GM21390 (cell line): ENCODE results near the gene FKBP4.
A peak's percentile ranks its signal among the peaks of the same experiment; 100 is the strongest.

Experiments
- ATAC-seq: cut with Tn5 transposase; IDR thresholded peaks from one replicate; pipeline ENCODE4 v1.9.1; 2021; ENCODE audit not compliant: unreplicated experiment

FKBP4 gene

GRCh38 chr12:2812290-2813213 is 17.8 kb downstream of the FKBP4 start, which contains the start of gene ITFG2:
TSS of gene ITFG2 (plus strand) at chr12:2812668. CDS start at chr12:2812761, 93 bp downstream.
- peak; percentile 96 for ATAC-seq

- ATAC-seq = peak; percentile 32
Observed at GRCh38 chr12:2813214-2814185, 18.7 kb downstream of the FKBP4 start.

- no peak for ATAC-seq
Observed at GRCh38 chr12:2819810-2820209, 25.0 kb downstream of the FKBP4 start.

GRCh38 chr12:2820432-2820831 is 25.7 kb downstream of the FKBP4 start:
- ATAC-seq = no peak

- no peak for ATAC-seq
Observed at GRCh38 chr12:2823483-2823882, 28.7 kb downstream of the FKBP4 start.

- ATAC-seq = no peak
Observed at GRCh38 chr12:2824541-2824940, 29.8 kb downstream of the FKBP4 start.

GRCh38 chr12:2825132-2825531 is 30.4 kb downstream of the FKBP4 start:
- no peak for ATAC-seq

GRCh38 chr12:2826036-2826435 is 31.3 kb downstream of the FKBP4 start:
- no peak for ATAC-seq

GRCh38 chr12:2826721-2827515 is 32.1 kb downstream of the FKBP4 start:
- ATAC-seq = no peak

- no peak for ATAC-seq
Observed at GRCh38 chr12:2829275-2829674, 34.5 kb downstream of the FKBP4 start.

- no peak for ATAC-seq
Observed at GRCh38 chr12:2832550-2833127, 37.9 kb downstream of the FKBP4 start.

GRCh38 chr12:2833327-2833726 is 38.6 kb downstream of the FKBP4 start:
- no peak for ATAC-seq

- no peak for ATAC-seq
Observed at GRCh38 chr12:2833810-2834209, 39.0 kb downstream of the FKBP4 start.

- ATAC-seq = no peak
Observed at GRCh38 chr12:2834581-2835491, 40.1 kb downstream of the FKBP4 start, which contains the start of gene NRIP2. TSS of gene NRIP2 (minus strand) at chr12:2835035. CDS start at chr12:2834983, 52 bp downstream.

- ATAC-seq = no peak
Observed at GRCh38 chr12:2835691-2836403, 41.1 kb downstream of the FKBP4 start.

- ATAC-seq = no peak
Observed at GRCh38 chr12:2836574-2836973, 41.8 kb downstream of the FKBP4 start.

- ATAC-seq = no peak
Observed at GRCh38 chr12:2841056-2841650, 46.4 kb downstream of the FKBP4 start.

- ATAC-seq = no peak
Observed at GRCh38 chr12:2842948-2843347, 48.2 kb downstream of the FKBP4 start.
